WTC11 (cell line): ENCODE results near the gene LRIG3.

Experiments used
- ATF1 ChIP-seq: sonication (generic); formaldehyde crosslinking; IDR thresholded peaks from 2 replicates; pipeline ENCODE4 v1.8.1; 2023; ENCODE audit warnings: mild to moderate bottlenecking, moderate library complexity, missing genetic modification reagents
- FOXP1 ChIP-seq: sonication (generic); formaldehyde crosslinking; IDR thresholded peaks from 2 replicates; pipeline ENCODE4 v1.8.0; 2022; ENCODE audit warnings: missing genetic modification reagents, mild to moderate bottlenecking, moderate library complexity, borderline replicate concordance
- NFATC4 ChIP-seq: fragments of 250-450 bp; sonication (Bioruptor Pico); IDR thresholded peaks from 2 replicates; pipeline ENCODE4 v1.9.0; 2021; ENCODE audit warnings: mild to moderate bottlenecking
- TF ChIP-seq, protein P1 (sequence below): fragments of 200-600 bp; IDR thresholded peaks from 2 replicates; pipeline ENCODE4 v1.8.0; 2022; ENCODE audit warnings: antibody characterized with exemption

DNA sequence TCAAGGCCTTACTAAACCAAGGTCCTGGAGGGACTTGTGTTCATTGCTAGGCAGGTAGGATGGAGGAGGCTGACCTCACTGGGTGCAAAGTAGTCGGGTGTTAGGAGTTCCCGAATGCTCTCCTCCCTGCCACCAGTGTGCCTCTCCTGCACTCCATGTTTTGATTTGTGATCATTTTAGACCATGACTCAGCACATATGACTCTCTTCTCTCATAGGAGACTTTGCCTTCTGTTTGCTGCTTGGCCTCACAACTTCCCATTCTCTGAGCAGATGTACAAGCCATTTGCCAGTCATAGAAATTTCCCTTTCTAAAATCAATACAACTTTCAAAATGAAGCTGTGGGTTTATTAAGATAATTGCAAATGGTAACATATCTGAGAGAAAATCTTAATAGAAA lies 46.6 kb upstream of the LRIG3 start:
- TF ChIP-seq, protein P1, sequence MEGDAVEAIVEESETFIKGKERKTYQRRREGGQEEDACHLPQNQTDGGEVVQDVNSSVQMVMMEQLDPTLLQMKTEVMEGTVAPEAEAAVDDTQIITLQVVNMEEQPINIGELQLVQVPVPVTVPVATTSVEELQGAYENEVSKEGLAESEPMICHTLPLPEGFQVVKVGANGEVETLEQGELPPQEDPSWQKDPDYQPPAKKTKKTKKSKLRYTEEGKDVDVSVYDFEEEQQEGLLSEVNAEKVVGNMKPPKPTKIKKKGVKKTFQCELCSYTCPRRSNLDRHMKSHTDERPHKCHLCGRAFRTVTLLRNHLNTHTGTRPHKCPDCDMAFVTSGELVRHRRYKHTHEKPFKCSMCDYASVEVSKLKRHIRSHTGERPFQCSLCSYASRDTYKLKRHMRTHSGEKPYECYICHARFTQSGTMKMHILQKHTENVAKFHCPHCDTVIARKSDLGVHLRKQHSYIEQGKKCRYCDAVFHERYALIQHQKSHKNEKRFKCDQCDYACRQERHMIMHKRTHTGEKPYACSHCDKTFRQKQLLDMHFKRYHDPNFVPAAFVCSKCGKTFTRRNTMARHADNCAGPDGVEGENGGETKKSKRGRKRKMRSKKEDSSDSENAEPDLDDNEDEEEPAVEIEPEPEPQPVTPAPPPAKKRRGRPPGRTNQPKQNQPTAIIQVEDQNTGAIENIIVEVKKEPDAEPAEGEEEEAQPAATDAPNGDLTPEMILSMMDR = no peak
- TF ChIP-seq ATF1 (CRISPR knock-in tag) (no peak), NFATC4 (no peak), FOXP1 (CRISPR knock-in tag) (no peak)
